Body of pancreas (tissue), 4 donors: ENCODE results near the gene RFX8. TPM values are rescaled to one million over a fixed set of nuclear protein-coding genes. Genes with fewer than 3 reads are reported as not detected.

Experiments used
- ATAC-seq: fragments of 150-250 bp; one replicate; pipeline ENCODE4 v1.9.1; 2016
- DNase-seq, 4 donors: peaks; one replicate each; pipeline ENCODE4 v3.0.0-alpha.2; 2019
- H3K27ac ChIP-seq, 4 donors: fragments of 200-600 bp; sonication (generic); 1 replicate in 3 of 4; 2 replicates in 1 of 4; pipeline versions ENCODE4 v1.5.1 to v1.6.1; 2016 to 2019; ENCODE audit warnings: mild to moderate bottlenecking in 1 of 4, mixed read lengths in 1 of 4, moderate library complexity in 1 of 4
- H3K27me3 ChIP-seq, 2 donors: fragments of 200-600 bp; sonication (generic); one replicate each; pipeline ENCODE4 v1.6.0; 2016; ENCODE audit warnings: mild to moderate bottlenecking in 1 of 2
- H3K36me3 ChIP-seq, 2 donors: fragments of 200-600 bp; sonication (generic); replicated peaks in 1 of 2; 2 replicates each; pipeline ENCODE4 v1.5.1; 2016; ENCODE audit warnings: low read depth in 2 of 2; ENCODE audit not compliant: insufficient read depth in 1 of 2
- H3K4me1 ChIP-seq: fragments of 200-600 bp; sonication (generic); one replicate; pipeline ENCODE4 v1.6.0; 2016
- H3K4me3 ChIP-seq, 2 donors: fragments of 200-600 bp; sonication (generic); 1 replicate in 1 of 2; 2 replicates in 1 of 2; pipeline ENCODE4 v1.5.1; 2016 to 2019
- H3K9me3 ChIP-seq, 3 donors: fragments of 200-600 bp; sonication (generic); 1 replicate in 2 of 3; 2 replicates in 1 of 3; pipeline ENCODE4 v1.5.1; 2016
- POLR2A ChIP-seq, 3 donors: fragments of 450-650 bp; IDR thresholded peaks; one replicate each; pipeline ENCODE4 v1.6.1; 2016; ENCODE audit warnings: antibody characterized with exemption in 3 of 3, mild to moderate bottlenecking in 2 of 3
- WGBS, 2 donors: methylation state at CpG; one replicate each; pipeline ENCODE4 v1.1.5; 2017; 5-methylcytosine and 5-hydroxymethylcytosine counted together
- intact Hi-C: fragments of 100-400 bp; cut with DNase I; formaldehyde crosslinking; loops from one replicate; pipeline ENCODE4 v1.15.1; 2023
- total RNA-seq, 2 donors: library from RNA; depleted of rRNA; stranded (reverse); fragments of >200 nt; gene quantifications; one replicate each; pipeline ENCODE4 v1.1.0, GENCODE V29; 2016
- TF ChIP-seq, protein P1 (sequence below), 7 experiments: fragments of 450-650 bp in 4 of 7; fragments of 200-600 bp in 3 of 7; sonication (generic) in 3 of 7; IDR thresholded peaks; one replicate each; pipeline ENCODE4 v1.5.1; 2016 to 2019; ENCODE audit warnings: antibody characterized with exemption in 7 of 7

Gene RFX8
- total RNA-seq, 2 donors from 2014 or later, result not detected

DNA sequence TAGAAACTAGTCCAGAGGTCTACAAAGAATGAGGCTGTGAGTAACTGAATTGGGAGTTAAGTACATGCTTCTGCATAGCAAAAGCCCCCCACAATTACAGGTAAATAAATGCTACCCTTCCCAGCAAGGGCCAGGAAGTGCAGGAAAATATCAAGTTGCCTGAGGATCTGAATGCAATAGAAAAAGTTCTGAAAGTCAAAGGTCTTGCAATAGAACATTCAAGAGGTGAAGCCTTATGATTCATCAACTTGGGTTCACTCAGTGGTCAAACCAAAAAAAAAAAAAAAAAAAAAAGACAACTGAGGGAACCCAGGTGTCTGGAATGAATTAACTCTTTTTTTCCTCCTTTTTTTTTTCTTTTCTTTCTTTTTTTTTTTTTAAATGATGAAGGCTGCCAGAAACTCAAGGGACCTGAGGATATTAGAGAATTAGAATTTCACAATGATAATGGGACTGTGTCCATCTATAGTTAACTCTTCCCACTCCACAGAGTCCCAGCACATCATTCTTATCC lies 42.9 kb upstream of the RFX8 start:
- H3K27ac ChIP-seq, result no peak overlapping the region
- H3K4me1 ChIP-seq, result peaks cover 19% of the 10 kb centered on the region
- no peaks in the 10 kb centered on the region for H3K36me3 ChIP-seq
- DNase-seq, result no peak
- no peaks in the 10 kb centered on the region for H3K27me3 ChIP-seq
- no peaks in the 10 kb centered on the region for H3K9me3 ChIP-seq
- TF ChIP-seq, protein P1, sequence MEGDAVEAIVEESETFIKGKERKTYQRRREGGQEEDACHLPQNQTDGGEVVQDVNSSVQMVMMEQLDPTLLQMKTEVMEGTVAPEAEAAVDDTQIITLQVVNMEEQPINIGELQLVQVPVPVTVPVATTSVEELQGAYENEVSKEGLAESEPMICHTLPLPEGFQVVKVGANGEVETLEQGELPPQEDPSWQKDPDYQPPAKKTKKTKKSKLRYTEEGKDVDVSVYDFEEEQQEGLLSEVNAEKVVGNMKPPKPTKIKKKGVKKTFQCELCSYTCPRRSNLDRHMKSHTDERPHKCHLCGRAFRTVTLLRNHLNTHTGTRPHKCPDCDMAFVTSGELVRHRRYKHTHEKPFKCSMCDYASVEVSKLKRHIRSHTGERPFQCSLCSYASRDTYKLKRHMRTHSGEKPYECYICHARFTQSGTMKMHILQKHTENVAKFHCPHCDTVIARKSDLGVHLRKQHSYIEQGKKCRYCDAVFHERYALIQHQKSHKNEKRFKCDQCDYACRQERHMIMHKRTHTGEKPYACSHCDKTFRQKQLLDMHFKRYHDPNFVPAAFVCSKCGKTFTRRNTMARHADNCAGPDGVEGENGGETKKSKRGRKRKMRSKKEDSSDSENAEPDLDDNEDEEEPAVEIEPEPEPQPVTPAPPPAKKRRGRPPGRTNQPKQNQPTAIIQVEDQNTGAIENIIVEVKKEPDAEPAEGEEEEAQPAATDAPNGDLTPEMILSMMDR (IDR thresholded peaks at IDR 0.05), result no peak
- TF ChIP-seq POLR2A (IDR thresholded peaks at IDR 0.05), result no peak
- no peak overlapping the region for H3K4me3 ChIP-seq
- no peak for ATAC-seq
- intact Hi-C loops, result no loop called here

DNA sequence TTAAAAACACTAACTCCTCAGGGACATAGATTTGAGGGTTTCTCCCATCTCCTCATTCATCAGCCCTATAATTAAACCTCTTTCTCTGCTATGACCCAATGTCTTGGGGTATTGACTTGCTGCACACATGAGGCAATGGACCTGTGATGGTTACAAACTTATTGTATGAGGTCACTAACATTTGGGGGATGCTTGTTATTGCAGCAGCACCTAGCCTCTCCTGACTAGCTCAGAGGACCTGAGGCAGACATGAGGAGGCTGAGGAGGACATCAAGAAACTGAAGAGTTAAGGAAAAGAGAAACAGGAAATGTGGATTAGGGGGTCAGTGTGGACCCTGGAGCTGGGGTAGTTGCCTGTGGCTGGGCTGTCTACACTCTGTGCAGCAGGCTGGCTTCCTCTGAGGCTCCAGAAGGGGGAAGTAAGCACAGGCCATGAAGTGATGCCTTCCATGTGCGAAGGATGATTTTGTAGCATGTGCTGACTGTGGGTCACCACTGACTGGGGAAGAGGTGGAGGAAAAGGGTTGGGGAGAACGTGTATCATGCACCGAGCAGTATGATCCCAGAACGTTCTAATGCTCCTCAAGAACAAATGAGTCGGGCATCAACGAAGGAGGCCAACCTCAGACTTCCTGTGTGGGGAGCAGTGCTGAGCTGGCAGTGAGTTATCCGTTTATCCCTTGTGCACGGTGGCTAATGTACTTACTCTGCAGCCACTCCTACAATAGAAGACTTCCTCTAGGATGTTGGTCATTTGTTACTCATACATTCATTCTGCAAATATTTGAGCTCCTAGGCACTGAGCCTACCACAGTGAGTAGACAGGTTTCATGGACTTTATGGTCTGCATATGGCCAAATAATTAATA lies 42.1 kb upstream of the RFX8 start:
- Histone ChIP-seq H3K4me1 (peaks cover 19% of the 10 kb centered on the region), H3K27me3 (no peaks in the 10 kb centered on the region), H3K9me3 (no peaks in the 10 kb centered on the region), H3K36me3 (no peaks in the 10 kb centered on the region), H3K4me3 (no peak overlapping the region), H3K27ac (no peak overlapping the region)
- WGBS, 2 donors, result 56 to 74% methylated on average over 8 of the region's 8 CpGs
- DNase-seq (peak in 1 of 4 donors; percentile 25), ATAC-seq (no peak)
- intact Hi-C loops, result no loop called here
- no peak for TF ChIP-seq POLR2A (IDR thresholded peaks at IDR 0.05)
- TF ChIP-seq, protein P1 (IDR thresholded peaks at IDR 0.05), result no peak

DNA sequence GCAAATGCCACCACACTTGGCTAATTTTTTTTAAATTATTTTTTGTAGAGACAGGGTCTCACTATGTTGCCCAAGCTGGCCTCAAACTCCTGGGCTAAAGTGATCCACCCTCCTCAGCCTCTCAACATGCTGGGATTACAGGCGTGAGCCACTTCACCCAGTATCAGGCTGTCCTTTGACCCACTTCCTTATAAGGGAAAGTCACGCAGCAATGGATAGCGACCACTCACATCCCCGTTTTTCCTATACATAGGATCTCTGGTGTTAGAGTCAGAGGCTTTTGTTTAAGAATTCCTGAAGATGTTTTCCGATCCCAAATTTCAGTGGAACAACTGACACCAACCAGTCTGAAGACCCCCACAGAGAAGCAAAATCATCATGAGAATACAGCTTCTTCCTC lies 41.4 kb upstream of the RFX8 start:
- intact Hi-C loops, result no loop called here
- Histone ChIP-seq H3K36me3 (no peaks in the 10 kb centered on the region), H3K27me3 (no peaks in the 10 kb centered on the region), H3K9me3 (no peaks in the 10 kb centered on the region), H3K4me1 (peaks cover 19% of the 10 kb centered on the region), H3K27ac (no peak overlapping the region), H3K4me3 (no peak overlapping the region)
- ATAC-seq (no peak), DNase-seq (no peak)
- TF ChIP-seq POLR2A (IDR thresholded peaks at IDR 0.05), result no peak
- TF ChIP-seq, protein P1 (IDR thresholded peaks at IDR 0.05), result no peak
- WGBS, 2 donors, result 83 to 91% methylated on average over 5 of the region's 5 CpGs

DNA sequence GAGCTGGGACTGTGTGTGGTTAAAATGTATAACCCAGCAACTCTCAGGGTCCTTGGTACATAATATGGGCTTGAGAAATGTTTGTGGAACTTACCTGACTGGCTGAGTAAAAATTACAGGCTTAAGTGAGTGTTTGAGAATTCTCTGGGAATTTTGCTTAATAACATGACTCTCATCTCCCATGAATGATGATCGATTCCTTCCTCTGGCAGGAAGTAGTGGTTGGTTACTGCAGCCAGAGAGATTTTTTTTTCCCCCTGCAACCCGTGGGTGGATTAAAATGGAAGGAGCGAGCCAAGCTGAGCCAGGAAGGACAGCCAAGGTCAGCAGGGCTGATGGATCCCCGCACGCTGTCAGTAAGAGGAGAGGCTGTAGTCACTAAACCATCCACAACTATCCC lies 40.6 kb upstream of the RFX8 start:
- H3K4me1 ChIP-seq, result peaks cover 19% of the 10 kb centered on the region
- TF ChIP-seq, protein P1 (IDR thresholded peaks at IDR 0.05), result no peak
- no peak for TF ChIP-seq POLR2A (IDR thresholded peaks at IDR 0.05)
- intact Hi-C loops, result no loop called here
- 17 to 24% methylated on average over 5 of the region's 5 CpGs for WGBS, 2 donors
- H3K4me3 ChIP-seq, result no peak overlapping the region
- H3K27ac ChIP-seq, result peak overlapping the region in 2 of 4 donors; percentile 6 to 31
- no peaks in the 10 kb centered on the region for H3K36me3 ChIP-seq
- ATAC-seq, result no peak
- DNase-seq, result peak in 3 of 4 donors; percentile 9 to 37 (median 18)
- no peaks in the 10 kb centered on the region for H3K9me3 ChIP-seq
- no peaks in the 10 kb centered on the region for H3K27me3 ChIP-seq
